H1 (cell line): ENCODE results near the gene POLR3G. TPM values are rescaled to one million over a fixed set of nuclear protein-coding genes. Genes with fewer than 3 reads are reported as not detected.

ENCODE experiments used
- CTCF ChIA-PET: fragments of 300-600 bp; sonication (Branson Sonifier 250); formaldehyde crosslinking; loops from one replicate; lab custom pipeline; 2021; ENCODE audit not compliant: partially characterized antibody; lab: Charles Lee
- POLR2A ChIA-PET: fragments of 300-600 bp; sonication (Branson Sonifier 250); formaldehyde crosslinking; loops from one replicate; lab custom pipeline; 2021; ENCODE audit warnings: inconsistent platforms; ENCODE audit not compliant: partially characterized antibody; lab: Charles Lee
- DNase-seq, 2 experiments: peaks; one replicate each; pipeline versions ENCODE4 v3.0.0 to v3.0.0-alpha.2; 2010 to 2022; ENCODE audit warnings: low spot score in 2 of 2, low read depth in 1 of 2, mixed read lengths in 1 of 2
- FAIRE-seq: peaks from 2 replicates; lab custom pipeline; 2011; peaks lifted over from hg19 to GRCh38; lab: Jason Lieb, UNC
- H2AFZ ChIP-seq: 2 replicates; pipeline ENCODE4 v1.8.1; 2012; ENCODE audit warnings: low read length, inconsistent platforms
- H2AK5ac ChIP-seq: 2 replicates; pipeline ENCODE4 v1.6.1; 2013; ENCODE audit warnings: low read depth, low read length
- H2BK120ac ChIP-seq: replicated peaks from 2 replicates; pipeline ENCODE3; 2013; ENCODE audit warnings: low read depth, low read length, inconsistent platforms
- H2BK12ac ChIP-seq: 2 replicates; pipeline ENCODE4 v1.6.1; 2013; ENCODE audit warnings: low read depth, low read length
- H2BK15ac ChIP-seq: 2 replicates; pipeline ENCODE4 v1.6.1; 2013; ENCODE audit warnings: low read length
- H2BK20ac ChIP-seq: 2 replicates; pipeline ENCODE4 v1.6.1; 2013; ENCODE audit warnings: low read length
- H2BK5ac ChIP-seq: 2 replicates; pipeline ENCODE4 v1.6.1; 2013; ENCODE audit warnings: low read depth, low read length
- H3K14ac ChIP-seq: 2 replicates; pipeline ENCODE4 v1.6.1; 2013; ENCODE audit warnings: inconsistent platforms; ENCODE audit not compliant: insufficient read length
- H3K18ac ChIP-seq: 2 replicates; pipeline ENCODE4 v1.6.1; 2013; ENCODE audit warnings: low read length; ENCODE audit errors: extremely low read depth
- H3K23ac ChIP-seq: 2 replicates; pipeline ENCODE4 v1.6.1; 2013; ENCODE audit warnings: inconsistent platforms; ENCODE audit not compliant: insufficient read length
- H3K23me2 ChIP-seq: 2 replicates; pipeline ENCODE4 v1.6.1; 2013; ENCODE audit warnings: low read depth, low read length
- H3K27ac ChIP-seq: 2 replicates; pipeline ENCODE4 v1.6.1; 2011; ENCODE audit warnings: low read depth, low read length, inconsistent platforms
- H3K27me3 ChIP-seq, 4 experiments: replicated peaks in 1 of 4; 1 replicate in 1 of 4; 2 replicates in 3 of 4; pipeline versions ENCODE4 v1.6.1 to v1.8.1; 2011 to 2013; ENCODE audit warnings: low read length in 3 of 4, mild to moderate bottlenecking in 3 of 4, inconsistent platforms in 2 of 4, mixed read lengths in 2 of 4, moderate library complexity in 1 of 4; ENCODE audit not compliant: control insufficient read depth in 3 of 4, insufficient read depth in 3 of 4; ENCODE audit errors: extremely low read depth in 1 of 4
- H3K36me3 ChIP-seq, 4 experiments: 2 replicates each; pipeline versions ENCODE4 v1.6.1 to v1.8.1; 2011 to 2013; ENCODE audit warnings: mild to moderate bottlenecking in 4 of 4, low read length in 3 of 4, moderate library complexity in 2 of 4, control low read depth in 1 of 4, inconsistent platforms in 1 of 4; ENCODE audit not compliant: insufficient read depth in 4 of 4, control insufficient read depth in 2 of 4
- H3K4ac ChIP-seq: replicated peaks from 2 replicates; pipeline ENCODE3; 2013; ENCODE audit warnings: low read length, low read depth, mixed read lengths, inconsistent platforms; ENCODE audit not compliant: insufficient read length
- H3K4me1 ChIP-seq, 4 experiments: replicated peaks in 1 of 4; 1 replicate in 1 of 4; 2 replicates in 3 of 4; pipeline versions ENCODE4 v1.6.1 to v1.8.1; 2011 to 2013; ENCODE audit warnings: low read length in 3 of 4, inconsistent platforms in 2 of 4, mixed read lengths in 1 of 4; ENCODE audit not compliant: insufficient read depth in 4 of 4, control insufficient read depth in 3 of 4
- H3K4me2 ChIP-seq, 2 experiments: 2 replicates each; pipeline versions ENCODE4 v1.6.1 to v1.8.1; 2011 to 2013; ENCODE audit warnings: low read depth in 2 of 2, low read length in 2 of 2, control low read depth in 1 of 2, inconsistent platforms in 1 of 2, mild to moderate bottlenecking in 1 of 2; ENCODE audit not compliant: insufficient read depth in 1 of 2
- H3K4me3 ChIP-seq, 4 experiments: fragments of 200-600, 300-600 bp in 1 of 4; sonication (generic), shearing (Covaris generic), sonication (Bioruptor Twin) in 1 of 4; 2 replicates each; pipeline versions ENCODE4 v1.5.1 to v1.8.1; 2011 to 2016; ENCODE audit warnings: low read length in 4 of 4, low read depth in 3 of 4, control low read depth in 2 of 4, inconsistent platforms in 2 of 4, mild to moderate bottlenecking in 2 of 4, mixed read lengths in 1 of 4, moderate library complexity in 1 of 4; ENCODE audit not compliant: insufficient read depth in 2 of 4; ENCODE audit errors: extremely low read depth in 1 of 4
- H3K56ac ChIP-seq: replicated peaks from 2 replicates; pipeline ENCODE3; 2013; ENCODE audit warnings: low read depth, mild to moderate bottlenecking, mixed read lengths, low read length, inconsistent platforms; ENCODE audit not compliant: insufficient read length
- H3K79me1 ChIP-seq: 2 replicates; pipeline ENCODE4 v1.6.1; 2013; ENCODE audit warnings: low read depth, low read length, control low read depth
- H3K79me2 ChIP-seq, 2 experiments: 2 replicates each; pipeline versions ENCODE4 v1.6.1 to v1.8.1; 2012 to 2013; ENCODE audit warnings: low read length in 2 of 2, mild to moderate bottlenecking in 2 of 2, inconsistent platforms in 1 of 2; ENCODE audit not compliant: insufficient read depth in 2 of 2, control insufficient read depth in 1 of 2
- H3K9ac ChIP-seq, 4 experiments: replicated peaks in 1 of 4; 1 replicate in 1 of 4; 2 replicates in 3 of 4; pipeline versions ENCODE4 v1.6.1 to v1.8.1; 2011 to 2013; ENCODE audit warnings: low read depth in 3 of 4, low read length in 3 of 4, control low read depth in 2 of 4, mild to moderate bottlenecking in 2 of 4, moderate library complexity in 2 of 4, inconsistent platforms in 1 of 4; ENCODE audit errors: extremely low read depth in 1 of 4
- H3K9me3 ChIP-seq, 2 experiments: 2 replicates each; pipeline versions ENCODE4 v1.6.1 to v1.8.1; 2012 to 2013; ENCODE audit warnings: mild to moderate bottlenecking in 2 of 2, moderate library complexity in 2 of 2, control low read depth in 1 of 2, inconsistent platforms in 1 of 2, low read depth in 1 of 2, low read length in 1 of 2, mixed read lengths in 1 of 2; ENCODE audit not compliant: insufficient read depth in 2 of 2
- H4K20me1 ChIP-seq, 2 experiments: replicated peaks in 1 of 2; 2 replicates each; pipeline versions ENCODE3 to v1.8.1; 2011 to 2013; ENCODE audit warnings: inconsistent platforms in 2 of 2, low read length in 2 of 2, mild to moderate bottlenecking in 1 of 2; ENCODE audit not compliant: insufficient read depth in 2 of 2, control insufficient read depth in 1 of 2
- H4K5ac ChIP-seq: 2 replicates; pipeline ENCODE4 v1.6.1; 2013; ENCODE audit warnings: low read length, low read depth, mixed read lengths, inconsistent platforms; ENCODE audit not compliant: insufficient read length
- H4K8ac ChIP-seq: 2 replicates; pipeline ENCODE4 v1.8.0; 2013; ENCODE audit warnings: mild to moderate bottlenecking, moderate library complexity, low read length, inconsistent platforms; ENCODE audit not compliant: insufficient read depth; ENCODE audit errors: extremely low read depth
- H4K91ac ChIP-seq: replicated peaks from 2 replicates; pipeline ENCODE3; 2013; ENCODE audit warnings: low read length, mixed read lengths, inconsistent platforms; ENCODE audit not compliant: insufficient read length
- ASH2L ChIP-seq: fragments of 200-600, 300-600 bp; sonication (generic); IDR thresholded peaks from one replicate; pipeline ENCODE4 v1.7.1; 2017; ENCODE audit warnings: low read length
- CEBPB ChIP-seq: IDR thresholded peaks from 2 replicates; pipeline ENCODE4 v1.6.1; 2012; ENCODE audit warnings: low read depth, low read length
- CHD1 ChIP-seq: IDR thresholded peaks from 2 replicates; pipeline ENCODE4 v1.6.1; 2012; ENCODE audit warnings: low read depth, low read length, improper control_type of control experiment
- FOSL1 ChIP-seq: IDR thresholded peaks from 2 replicates; pipeline ENCODE4 v1.6.1; 2011; ENCODE audit warnings: mild to moderate bottlenecking, low read depth, low read length, moderate library complexity; ENCODE audit not compliant: insufficient read depth
- NANOG ChIP-seq: IDR thresholded peaks from 2 replicates; pipeline ENCODE4 v1.6.1; 2011; ENCODE audit warnings: low read length, low read depth, mild to moderate bottlenecking, inconsistent platforms; ENCODE audit not compliant: insufficient read depth, poor library complexity, severe bottlenecking
- PHF8 ChIP-seq: fragments of 200-600 bp; sonication (generic); conservative IDR thresholded peaks from 2 replicates; pipeline ENCODE4 v1.7.1; 2012; ENCODE audit warnings: low read depth, mild to moderate bottlenecking, inconsistent platforms, low read length, moderate library complexity
- POU5F1 ChIP-seq: IDR thresholded peaks from 2 replicates; pipeline ENCODE4 v1.6.1; 2011; ENCODE audit warnings: low read depth, mild to moderate bottlenecking, low read length, moderate library complexity
- RNF2 ChIP-seq: fragments of 200-900, 300-1000 bp; sonication (generic); IDR thresholded peaks from 2 replicates; pipeline ENCODE4 v1.7.1; 2016; ENCODE audit warnings: borderline replicate concordance, low read depth, mild to moderate bottlenecking, antibody characterized with exemption, low read length; ENCODE audit not compliant: poor library complexity, severe bottlenecking; ENCODE audit errors: missing control alignments
- SIX5 ChIP-seq: IDR thresholded peaks from 2 replicates; pipeline ENCODE4 v1.6.1; 2011; ENCODE audit warnings: mild to moderate bottlenecking, low read depth, low read length
- TCF12 ChIP-seq: IDR thresholded peaks from 2 replicates; pipeline ENCODE4 v1.6.1; 2011; ENCODE audit warnings: low read depth, mild to moderate bottlenecking, low read length
- YY1 ChIP-seq: IDR thresholded peaks from 2 replicates; pipeline ENCODE4 v1.6.1; 2011; ENCODE audit warnings: low read depth, mild to moderate bottlenecking, low read length
- polyA plus RNA-seq, 7 experiments: library from polyadenylated mRNA; depleted of rRNA in 3 of 7; stranded (reverse) in 5 of 7; unstranded in 2 of 7; fragments of >200 nt in 5 of 7; fragments of 200-250 nt in 2 of 7; gene quantifications; 1 replicate in 5 of 7; 2 replicates in 1 of 7; 4 replicates in 1 of 7; pipeline versions ENCODE4 v1.2.1 to v1.2.3, GENCODE V29; 2011 to 2013; ENCODE audit warnings: missing spikeins in 2 of 7, mixed read lengths in 2 of 7
- total RNA-seq: library from RNA; stranded (reverse); fragmentation: NEBNext Ultra II Directional; extraction: Animal tissue kit (Norgen Biotek cat#: 25700); gene quantifications from 2 replicates; pipeline ENCODE4 v1.2.1, GENCODE V29; 2021

POLR3G gene
- total and polyA plus RNA-seq, 2 of the 8 experiments (the other 6 are each of a cell fraction or from before 2014, with no cell fraction given): 119 to 179 TPM

DNA sequence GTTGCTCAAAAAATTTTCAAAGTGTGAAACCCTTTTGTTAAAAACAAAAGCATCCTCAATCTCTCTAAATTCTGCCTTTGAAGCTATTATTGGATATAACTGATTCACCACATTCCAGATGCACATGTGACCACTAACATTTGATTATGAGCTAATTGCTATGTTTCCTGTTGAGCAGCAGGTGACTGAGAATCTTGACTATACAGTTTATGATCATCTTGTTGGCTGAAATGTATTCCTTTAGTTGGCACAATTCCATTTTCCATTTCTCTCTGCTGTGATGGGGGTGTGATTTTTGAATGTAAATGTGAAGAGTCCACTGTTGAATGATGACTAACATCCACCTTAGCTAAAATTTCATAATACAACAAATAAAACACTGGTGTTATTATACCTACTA, 44.0 kb downstream of the POLR3G start:
- DNase-seq: no peak
- Histone ChIP-seq H3K79me1 (no peaks in the 10 kb centered on the region; the same call in 1 of the 2 replicates), H3K4me3 (no peak overlapping the region), H3K27me3 (no peaks in the 10 kb centered on the region), H4K20me1 (peaks cover 0 to 2% of the 10 kb centered on the region in 2 experiments), H2BK20ac (no peak overlapping the region), H2BK5ac (no peak overlapping the region), H3K79me2 (no peaks in the 10 kb centered on the region), H3K56ac (no peak overlapping the region)
- ChIA-PET POLR2A (interaction anchor here (1.3 kb wide), 1 partner anchor 10 kb away, joined by 9 read pairs; no protein-coding TSS in a partner anchor), CTCF (interaction anchor here (1.1 to 1.5 kb wide), 2 partner anchors 8 to 9 kb away, joined by 3 to 5 read pairs; no protein-coding TSS in a partner anchor)
- TF ChIP-seq POU5F1 (no peak), ASH2L (no peak), FOSL1 (no peak), RNF2 (no peak), YY1 (no peak), CEBPB (no peak), SIX5 (no peak), PHF8 (no peak), CHD1 (no peak), NANOG (no peak), TCF12 (no peak)
- TF ChIP-seq, all 59 proteins: peak for 0
- no peak overlapping the region for H3K23ac ChIP-seq
- H2BK15ac ChIP-seq: no peak overlapping the region
- H4K5ac ChIP-seq: no peak overlapping the region
- H3K23me2 ChIP-seq: no peaks in the 10 kb centered on the region; the same call in 1 of the 2 replicates
- H4K8ac ChIP-seq: no peak overlapping the region
- H3K36me3 ChIP-seq: peaks cover 0 to 28% (median 1%) of the 10 kb centered on the region in 4 experiments; a peak in 3 of 8 replicates
- H3K9me3 ChIP-seq: no peaks in the 10 kb centered on the region
- H3K14ac ChIP-seq: no peak overlapping the region
- no peak overlapping the region for H2BK120ac ChIP-seq
- H3K4me1 ChIP-seq: no peaks in the 10 kb centered on the region
- no peak overlapping the region for H3K9ac ChIP-seq
- H3K4me2 ChIP-seq: no peak overlapping the region
- no peak overlapping the region for H2AFZ ChIP-seq
- H2AK5ac ChIP-seq: no peak overlapping the region
- H3K4ac ChIP-seq: no peak overlapping the region
- no peak overlapping the region for H2BK12ac ChIP-seq
- H3K18ac ChIP-seq: no peak overlapping the region
- no peak for FAIRE-seq
- no peak overlapping the region for H3K27ac ChIP-seq
- no peak overlapping the region for H4K91ac ChIP-seq
